ENCODE data around the gene NOL12.
A peak's percentile ranks its signal among the peaks of the same experiment; 100 is the strongest.

Gene NOL12

DNA sequence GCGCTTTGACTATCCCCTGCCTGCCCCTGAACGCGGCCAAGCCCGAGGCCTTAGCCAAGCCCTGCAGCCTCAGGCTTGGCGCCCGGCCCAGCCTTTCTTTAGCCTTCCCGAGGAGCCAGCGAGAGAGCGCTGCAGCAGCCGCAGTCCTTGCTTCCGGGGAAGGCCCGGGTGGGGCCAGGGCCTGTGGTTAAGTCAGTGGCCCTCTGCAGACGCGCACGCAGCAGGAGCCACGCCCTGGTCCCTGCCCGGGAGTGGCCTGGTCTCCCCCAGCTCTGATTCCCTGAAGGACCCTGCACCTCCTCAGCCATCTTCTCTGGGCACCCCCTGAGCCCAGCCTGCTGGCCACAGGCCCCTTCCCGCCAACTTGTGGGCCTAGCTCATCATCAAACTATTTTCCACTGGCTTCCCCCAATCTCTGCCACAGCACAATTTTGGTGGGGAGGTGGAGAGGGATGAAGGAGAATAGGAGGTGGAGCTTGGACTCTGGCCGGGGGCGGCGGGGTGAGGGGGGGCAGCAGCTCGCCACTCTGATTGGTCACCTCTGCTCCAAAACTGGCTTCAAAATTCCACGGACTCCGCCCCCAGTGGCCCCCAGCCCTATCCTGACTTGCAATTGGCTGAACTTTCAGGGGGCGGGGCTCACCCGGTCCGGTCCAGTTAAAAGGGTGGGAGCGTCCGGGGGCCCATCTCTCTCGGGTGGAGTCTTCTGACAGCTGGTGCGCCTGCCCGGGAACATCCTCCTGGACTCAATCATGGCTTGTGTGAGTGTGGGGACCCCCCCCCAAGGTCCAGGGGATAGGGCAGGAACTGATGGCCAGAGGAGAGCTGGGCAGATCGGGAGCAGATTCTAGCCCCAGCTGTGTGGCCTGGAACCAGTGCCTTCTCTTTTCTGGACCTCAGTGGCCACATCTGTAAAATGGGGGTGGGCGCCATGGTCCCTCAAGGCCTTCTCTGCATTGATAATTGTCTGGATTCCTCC is 10.9 kb upstream of the NOL12 start, which contains the start of gene LGALS1 (continued):
- TF ChIP-seq, protein P1, sequence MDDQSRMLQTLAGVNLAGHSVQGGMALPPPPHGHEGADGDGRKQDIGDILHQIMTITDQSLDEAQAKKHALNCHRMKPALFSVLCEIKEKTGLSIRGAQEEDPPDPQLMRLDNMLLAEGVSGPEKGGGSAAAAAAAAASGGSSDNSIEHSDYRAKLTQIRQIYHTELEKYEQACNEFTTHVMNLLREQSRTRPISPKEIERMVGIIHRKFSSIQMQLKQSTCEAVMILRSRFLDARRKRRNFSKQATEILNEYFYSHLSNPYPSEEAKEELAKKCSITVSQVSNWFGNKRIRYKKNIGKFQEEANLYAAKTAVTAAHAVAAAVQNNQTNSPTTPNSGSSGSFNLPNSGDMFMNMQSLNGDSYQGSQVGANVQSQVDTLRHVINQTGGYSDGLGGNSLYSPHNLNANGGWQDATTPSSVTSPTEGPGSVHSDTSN (CRISPR knock-in tag; IDR thresholded peaks at IDR 0.05): 0 out of 2 replicates have a peak, but pooled peaks have one; percentile 35
- TF ChIP-seq ZNF239 (tag by site-specific recombination; IDR thresholded peaks at IDR 0.05) (no peak), ZFP37 (tag by site-specific recombination; IDR thresholded peaks at IDR 0.05) (peak; percentile 70; the same call in 1 of the 2 replicates), ZNF138 (tag by site-specific recombination; IDR thresholded peaks at IDR 0.05; ENCODE audit: borderline replicate concordance) (no peak), ZNF169 (tag by site-specific recombination; IDR thresholded peaks at IDR 0.05) (no peak), ZNF426 (tag by site-specific recombination; IDR thresholded peaks at IDR 0.05) (no peak), ZNF112 (tag by site-specific recombination; IDR thresholded peaks at IDR 0.05) (no peak), SETDB1 (IDR thresholded peaks at IDR 0.05; ENCODE audit: insufficient read length, low read length) (no peak), ZNF76 (tag by site-specific recombination; IDR thresholded peaks at IDR 0.05; ENCODE audit: borderline replicate concordance, low read depth) (no peak), ZNF791 (tag by site-specific recombination; IDR thresholded peaks at IDR 0.05) (no peak), ZNF596 (tag by site-specific recombination; IDR thresholded peaks at IDR 0.05) (no peak), ZNF19 (tag by site-specific recombination; IDR thresholded peaks at IDR 0.05; ENCODE audit: low read depth) (no peak), ZNF391 (tag by site-specific recombination; IDR thresholded peaks at IDR 0.05; ENCODE audit: borderline replicate concordance, low read depth) (no peak), ZNF521 (tag by site-specific recombination; IDR thresholded peaks at IDR 0.05) (no peak), ZNF544 (tag by site-specific recombination; IDR thresholded peaks at IDR 0.05) (no peak), ZSCAN16 (tag by site-specific recombination; IDR thresholded peaks at IDR 0.05) (no peak), YY1 (tag by site-specific recombination; IDR thresholded peaks at IDR 0.05) (no peak), ZNF530 (tag by site-specific recombination; IDR thresholded peaks at IDR 0.05; ENCODE audit: low read depth) (no peak), SALL2 (tag by site-specific recombination; IDR thresholded peaks at IDR 0.05; ENCODE audit: borderline replicate concordance) (no peak), ZNF248 (tag by site-specific recombination; IDR thresholded peaks at IDR 0.05) (no peak), ZNF366 (tag by site-specific recombination; conservative IDR thresholded peaks at IDR 0.05) (peak; percentile 88), ZNF768 (tag by site-specific recombination; IDR thresholded peaks at IDR 0.05) (no peak), ZNF132 (tag by site-specific recombination; IDR thresholded peaks at IDR 0.05; ENCODE audit: borderline replicate concordance) (no peak), ZNF423 (tag by site-specific recombination; IDR thresholded peaks at IDR 0.05) (no peak)
- TF ChIP-seq, protein P2, sequence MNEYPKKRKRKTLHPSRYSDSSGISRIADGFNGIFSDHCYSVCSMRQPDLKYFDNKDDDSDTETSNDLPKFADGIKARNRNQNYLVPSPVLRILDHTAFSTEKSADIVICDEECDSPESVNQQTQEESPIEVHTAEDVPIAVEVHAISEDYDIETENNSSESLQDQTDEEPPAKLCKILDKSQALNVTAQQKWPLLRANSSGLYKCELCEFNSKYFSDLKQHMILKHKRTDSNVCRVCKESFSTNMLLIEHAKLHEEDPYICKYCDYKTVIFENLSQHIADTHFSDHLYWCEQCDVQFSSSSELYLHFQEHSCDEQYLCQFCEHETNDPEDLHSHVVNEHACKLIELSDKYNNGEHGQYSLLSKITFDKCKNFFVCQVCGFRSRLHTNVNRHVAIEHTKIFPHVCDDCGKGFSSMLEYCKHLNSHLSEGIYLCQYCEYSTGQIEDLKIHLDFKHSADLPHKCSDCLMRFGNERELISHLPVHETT (tag by site-specific recombination; IDR thresholded peaks at IDR 0.05): peak; percentile 53; the same call in 1 of the 2 replicates
- TF ChIP-seq, protein P3, sequence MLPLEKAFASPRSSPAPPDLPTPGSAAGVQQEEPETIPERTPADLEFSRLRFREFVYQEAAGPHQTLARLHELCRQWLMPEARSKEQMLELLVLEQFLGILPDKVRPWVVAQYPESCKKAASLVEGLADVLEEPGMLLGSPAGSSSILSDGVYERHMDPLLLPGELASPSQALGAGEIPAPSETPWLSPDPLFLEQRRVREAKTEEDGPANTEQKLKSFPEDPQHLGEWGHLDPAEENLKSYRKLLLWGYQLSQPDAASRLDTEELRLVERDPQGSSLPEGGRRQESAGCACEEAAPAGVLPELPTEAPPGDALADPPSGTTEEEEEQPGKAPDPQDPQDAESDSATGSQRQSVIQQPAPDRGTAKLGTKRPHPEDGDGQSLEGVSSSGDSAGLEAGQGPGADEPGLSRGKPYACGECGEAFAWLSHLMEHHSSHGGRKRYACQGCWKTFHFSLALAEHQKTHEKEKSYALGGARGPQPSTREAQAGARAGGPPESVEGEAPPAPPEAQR (tag by site-specific recombination; IDR thresholded peaks at IDR 0.05): no peak
- TF ChIP-seq, protein P4, sequence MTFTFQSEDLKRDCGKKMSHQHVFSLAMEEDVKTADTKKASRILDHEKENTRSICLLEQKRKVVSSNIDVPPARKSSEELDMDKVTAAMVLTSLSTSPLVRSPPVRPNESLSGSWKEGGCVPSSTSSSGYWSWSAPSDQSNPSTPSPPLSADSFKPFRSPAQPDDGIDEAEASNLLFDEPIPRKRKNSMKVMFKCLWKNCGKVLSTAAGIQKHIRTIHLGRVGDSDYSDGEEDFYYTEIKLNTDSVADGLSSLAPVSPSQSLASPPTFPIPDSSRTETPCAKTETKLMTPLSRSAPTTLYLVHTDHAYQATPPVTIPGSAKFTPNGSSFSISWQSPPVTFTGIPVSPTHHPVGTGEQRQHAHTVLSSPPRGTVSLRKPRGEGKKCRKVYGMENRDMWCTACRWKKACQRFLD (tag by site-specific recombination; IDR thresholded peaks at IDR 0.05): no peak
- TF ChIP-seq, protein P5, sequence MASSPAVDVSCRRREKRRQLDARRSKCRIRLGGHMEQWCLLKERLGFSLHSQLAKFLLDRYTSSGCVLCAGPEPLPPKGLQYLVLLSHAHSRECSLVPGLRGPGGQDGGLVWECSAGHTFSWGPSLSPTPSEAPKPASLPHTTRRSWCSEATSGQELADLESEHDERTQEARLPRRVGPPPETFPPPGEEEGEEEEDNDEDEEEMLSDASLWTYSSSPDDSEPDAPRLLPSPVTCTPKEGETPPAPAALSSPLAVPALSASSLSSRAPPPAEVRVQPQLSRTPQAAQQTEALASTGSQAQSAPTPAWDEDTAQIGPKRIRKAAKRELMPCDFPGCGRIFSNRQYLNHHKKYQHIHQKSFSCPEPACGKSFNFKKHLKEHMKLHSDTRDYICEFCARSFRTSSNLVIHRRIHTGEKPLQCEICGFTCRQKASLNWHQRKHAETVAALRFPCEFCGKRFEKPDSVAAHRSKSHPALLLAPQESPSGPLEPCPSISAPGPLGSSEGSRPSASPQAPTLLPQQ (tag by site-specific recombination; IDR thresholded peaks at IDR 0.05): peak; percentile 95
- TF ChIP-seq, protein P6, sequence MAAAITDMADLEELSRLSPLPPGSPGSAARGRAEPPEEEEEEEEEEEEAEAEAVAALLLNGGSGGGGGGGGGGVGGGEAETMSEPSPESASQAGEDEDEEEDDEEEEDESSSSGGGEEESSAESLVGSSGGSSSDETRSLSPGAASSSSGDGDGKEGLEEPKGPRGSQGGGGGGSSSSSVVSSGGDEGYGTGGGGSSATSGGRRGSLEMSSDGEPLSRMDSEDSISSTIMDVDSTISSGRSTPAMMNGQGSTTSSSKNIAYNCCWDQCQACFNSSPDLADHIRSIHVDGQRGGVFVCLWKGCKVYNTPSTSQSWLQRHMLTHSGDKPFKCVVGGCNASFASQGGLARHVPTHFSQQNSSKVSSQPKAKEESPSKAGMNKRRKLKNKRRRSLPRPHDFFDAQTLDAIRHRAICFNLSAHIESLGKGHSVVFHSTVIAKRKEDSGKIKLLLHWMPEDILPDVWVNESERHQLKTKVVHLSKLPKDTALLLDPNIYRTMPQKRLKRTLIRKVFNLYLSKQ (tag by site-specific recombination; IDR thresholded peaks at IDR 0.05; ENCODE audit: borderline replicate concordance): no peak
